GM18502 (cell line): ENCODE results near the gene PRDM12.

Source experiments
- ATAC-seq: cut with Tn5 transposase; IDR thresholded peaks from one replicate; pipeline ENCODE4 v1.9.1; 2021; ENCODE audit warnings: mild to moderate bottlenecking; ENCODE audit not compliant: unreplicated experiment, poor library complexity

PRDM12 gene

GRCh38 chr9:130713286-130713960, 49.0 kb downstream of the PRDM12 start:
- ATAC-seq, result no peak

- no peak for ATAC-seq
Observed at GRCh38 chr9:130714586-130715110, 50.3 kb downstream of the PRDM12 start.

- ATAC-seq, result no peak
Observed at GRCh38 chr9:130715270-130715669, 50.9 kb downstream of the PRDM12 start.

GRCh38 chr9:130718562-130718961, 54.2 kb downstream of the PRDM12 start:
- no peak for ATAC-seq

- no peak for ATAC-seq
Observed at GRCh38 chr9:130720762-130721161, 56.4 kb downstream of the PRDM12 start.

- no peak for ATAC-seq
Observed at GRCh38 chr9:130728721-130729120, 64.3 kb downstream of the PRDM12 start.

- no peak for ATAC-seq
Observed at GRCh38 chr9:130729145-130729544, 64.8 kb downstream of the PRDM12 start.

- ATAC-seq, result no peak
Observed at GRCh38 chr9:130731355-130731754, 67.0 kb downstream of the PRDM12 start.

- ATAC-seq, result no peak
Observed at GRCh38 chr9:130732136-130732535, 67.7 kb downstream of the PRDM12 start.
